ENCODE data around the gene ELFN1.

GRCh38 chr7:1775389-1775788 is 105.3 kb downstream of the ELFN1 start:
- no peak for TF ChIP-seq REST (IDR thresholded peaks at IDR 0.05; ENCODE audit: insufficient read depth in 1 of 2, low read depth in 2 of 2, low read length in 2 of 2)
- TF ChIP-seq FOXP2 (optimal IDR thresholded peaks at IDR 0.05; ENCODE audit: borderline replicate concordance, extremely low read depth, extremely low read length, insufficient read depth), result no peak
- TF ChIP-seq TAF1 (IDR thresholded peaks at IDR 0.05; ENCODE audit: borderline replicate concordance, insufficient read depth, low read length), result no peak
- no peak for TF ChIP-seq POLR2AphosphoS5 (IDR thresholded peaks at IDR 0.05; ENCODE audit: low read depth, low read length)
